GM04504 (cell line): ENCODE data around the gene IGSF21.

Experiments
- DNase-seq: peaks from one replicate; pipeline ENCODE4 v3.0.0-alpha.2; 2012; ENCODE audit warnings: low read depth

Gene IGSF21

GRCh38 chr1:18178111-18178510 lies 70.5 kb downstream of the IGSF21 start:
- no peak for DNase-seq

- DNase-seq = no peak
Measured at GRCh38 chr1:18179009-18179408, 71.4 kb downstream of the IGSF21 start.

GRCh38 chr1:18182398-18183160 lies 75.0 kb downstream of the IGSF21 start:
- DNase-seq = no peak

- DNase-seq = no peak
Measured at GRCh38 chr1:18183533-18183932, 75.9 kb downstream of the IGSF21 start.

GRCh38 chr1:18187054-18187453 lies 79.5 kb downstream of the IGSF21 start:
- DNase-seq = no peak

GRCh38 chr1:18188820-18189517 lies 81.4 kb downstream of the IGSF21 start:
- DNase-seq = no peak

- DNase-seq = no peak
Measured at GRCh38 chr1:18190598-18190997, 83.0 kb downstream of the IGSF21 start.

- no peak for DNase-seq
Measured at GRCh38 chr1:18191037-18191436, 83.4 kb downstream of the IGSF21 start.

GRCh38 chr1:18191481-18192155 lies 84.0 kb downstream of the IGSF21 start:
- DNase-seq = no peak

- no peak for DNase-seq
Measured at GRCh38 chr1:18192182-18192581, 84.6 kb downstream of the IGSF21 start.

GRCh38 chr1:18192974-18193373 lies 85.4 kb downstream of the IGSF21 start:
- DNase-seq = no peak

- no peak for DNase-seq
Measured at GRCh38 chr1:18197299-18197698, 89.7 kb downstream of the IGSF21 start.

- DNase-seq = no peak
Measured at GRCh38 chr1:18198260-18198659, 90.7 kb downstream of the IGSF21 start.

- no peak for DNase-seq
Measured at GRCh38 chr1:18199462-18199861, 91.9 kb downstream of the IGSF21 start.

GRCh38 chr1:18200136-18200717 lies 92.6 kb downstream of the IGSF21 start:
- no peak for DNase-seq

GRCh38 chr1:18200918-18201317 lies 93.3 kb downstream of the IGSF21 start:
- DNase-seq = no peak

GRCh38 chr1:18201997-18202719 lies 94.6 kb downstream of the IGSF21 start:
- no peak for DNase-seq

GRCh38 chr1:18203645-18204044 lies 96.0 kb downstream of the IGSF21 start:
- DNase-seq = no peak

GRCh38 chr1:18204575-18204974 lies 97.0 kb downstream of the IGSF21 start:
- DNase-seq = no peak

- DNase-seq = no peak
Measured at GRCh38 chr1:18205319-18205718, 97.7 kb downstream of the IGSF21 start.

- no peak for DNase-seq
Measured at GRCh38 chr1:18211764-18212163, 104.2 kb downstream of the IGSF21 start.
